K562 (cell line): ENCODE results near the gene HDAC7. TPM values are rescaled to one million over a fixed set of nuclear protein-coding genes. Genes with fewer than 3 reads are reported as not detected.
A peak's percentile ranks its signal among the peaks of the same experiment; 100 is the strongest.

Experiments
- AFF4 ChIP-seq: sonication (generic); formaldehyde crosslinking; IDR thresholded peaks from 2 replicates; pipeline ENCODE4 v1.8.0; 2023; ENCODE audit warnings: mild to moderate bottlenecking, missing genetic modification reagents
- C11orf30 ChIP-seq: fragments of 450-650 bp; IDR thresholded peaks from 2 replicates; pipeline ENCODE4 v1.6.1; 2016; ENCODE audit warnings: low read depth, mild to moderate bottlenecking
- CBFA2T2 ChIP-seq: fragments of 450-650 bp; conservative IDR thresholded peaks from 2 replicates; pipeline ENCODE4 v1.6.1; 2017; ENCODE audit warnings: mild to moderate bottlenecking
- CBFA2T3 ChIP-seq: fragments of 450-650 bp; IDR thresholded peaks from 2 replicates; pipeline ENCODE4 v1.6.1; 2017
- EHMT2 ChIP-seq: fragments of 450-650 bp; IDR thresholded peaks from 2 replicates; pipeline ENCODE4 v1.6.1; 2018; ENCODE audit warnings: antibody characterized with exemption
- FOXK2 ChIP-seq, 2 experiments: fragments of 450-650 bp; IDR thresholded peaks in 1 of 2; conservative IDR thresholded peaks in 1 of 2; 2 replicates each; pipeline ENCODE4 v1.6.1; 2016; ENCODE audit warnings: low read depth in 2 of 2, mild to moderate bottlenecking in 1 of 2
- HDAC2 ChIP-seq: fragments of 450-650 bp; IDR thresholded peaks from 2 replicates; pipeline ENCODE4 v1.6.1; 2016; ENCODE audit warnings: mild to moderate bottlenecking
- HMG20A ChIP-seq: fragments of 450-650 bp; formaldehyde crosslinking; conservative IDR thresholded peaks from 2 replicates; pipeline ENCODE4 v1.4.0; 2020; ENCODE audit warnings: mild to moderate bottlenecking, mixed read lengths
- HMGN3 ChIP-seq: IDR thresholded peaks from 2 replicates; pipeline ENCODE4 v1.6.1; 2011; ENCODE audit warnings: borderline replicate concordance, low read depth, mild to moderate bottlenecking, mixed read lengths, low read length; ENCODE audit not compliant: insufficient read length; ENCODE audit errors: extremely low read depth
- HNRNPL ChIP-seq: fragments of 200-400 bp; formaldehyde crosslinking; IDR thresholded peaks from 2 replicates; pipeline ENCODE4 v1.6.1; 2017; ENCODE audit warnings: low read depth, mild to moderate bottlenecking, low read length
- IRF1 ChIP-seq: sonication (generic); formaldehyde crosslinking; IDR thresholded peaks from 2 replicates; pipeline ENCODE4 v1.8.0; 2022; ENCODE audit warnings: missing genetic modification reagents, mild to moderate bottlenecking, borderline replicate concordance
- MAFG ChIP-seq: fragments of 450-650 bp; conservative IDR thresholded peaks from 2 replicates; pipeline ENCODE4 v1.6.1; 2016; ENCODE audit warnings: missing genetic modification characterization, missing compliant biosample characterization
- NEUROD1 ChIP-seq: fragments of 150-350 bp; IDR thresholded peaks from 2 replicates; pipeline ENCODE4 v1.6.1; 2014; ENCODE audit warnings: borderline replicate concordance, low read length, low read depth; ENCODE audit not compliant: partially characterized antibody
- SRSF7 ChIP-seq: fragments of 200-400 bp; formaldehyde crosslinking; optimal IDR thresholded peaks from 2 replicates; pipeline ENCODE3; 2017; ENCODE audit warnings: mild to moderate bottlenecking, low read depth, low read length
- TEAD1 ChIP-seq, 2 experiments: fragments of 450-650 bp in 1 of 2; sonication (generic) in 1 of 2; formaldehyde crosslinking; IDR thresholded peaks; 2 replicates each; pipeline versions ENCODE4 v1.4.0 to v1.8.0; 2020 to 2022; ENCODE audit warnings: mild to moderate bottlenecking in 2 of 2, missing genetic modification reagents in 1 of 2
- TFAP4 ChIP-seq: sonication (generic); formaldehyde crosslinking; IDR thresholded peaks from 2 replicates; pipeline ENCODE4 v1.8.0; 2022; ENCODE audit warnings: missing genetic modification reagents, mild to moderate bottlenecking, moderate library complexity, borderline replicate concordance
- TSC22D4 ChIP-seq: fragments of 450-650 bp; IDR thresholded peaks from 2 replicates; pipeline ENCODE4 v1.6.1; 2016; ENCODE audit warnings: missing genetic modification characterization, missing biosample characterization, control low read depth
- ZFP1 ChIP-seq: fragments of 450-650 bp; formaldehyde crosslinking; IDR thresholded peaks from 2 replicates; pipeline ENCODE4 v1.4.0; 2020; ENCODE audit warnings: mild to moderate bottlenecking, mixed read lengths
- ZHX1 ChIP-seq: fragments of 150-350 bp; conservative IDR thresholded peaks from 2 replicates; pipeline ENCODE4 v1.6.1; 2014; ENCODE audit warnings: low read length
- ZNF124 ChIP-seq: sonication (generic); formaldehyde crosslinking; IDR thresholded peaks from 2 replicates; pipeline ENCODE4 v1.8.1; 2022; ENCODE audit warnings: missing genetic modification reagents
- polyA plus RNA-seq, 8 experiments: library from polyadenylated mRNA; depleted of rRNA in 4 of 8; stranded (reverse) in 5 of 8; unstranded in 3 of 8; fragments of >200 nt; fragmentation: Nextera tagmentation in 2 of 8; fragmentation: Illumina TruSeq in 1 of 8; extraction: Ambion mirVana in 2 of 8; extraction: Trizol in 1 of 8; gene quantifications; 2 replicates each; pipeline versions ENCODE4 v1.2.1 to v1.2.3, GENCODE V29; 2011 to 2014; ENCODE audit warnings: inconsistent platforms in 1 of 8, missing spikeins in 1 of 8
- total RNA-seq, 7 experiments: library from RNA; depleted of rRNA in 6 of 7; stranded (reverse); fragments of >200 nt in 6 of 7; fragmentation: Illumina TruSeq in 2 of 7; extraction: Trizol in 2 of 7; gene quantifications; 2 replicates each; pipeline versions ENCODE4 v1.2.1 to v1.2.3, GENCODE V29; 2011 to 2021; ENCODE audit warnings: low replicate concordance in 1 of 7

HDAC7 gene
- total and polyA plus RNA-seq, 9 of the 15 experiments (the other 6 are each of a cell fraction or from before 2014, with no cell fraction given), result 2.5 to 129 (median 31.1) TPM

GRCh38 chr12:47834199-47834903, 14.6 kb upstream of the HDAC7 start (continued):
- TF ChIP-seq FOXK2 (conservative IDR thresholded peaks at IDR 0.05 in 1 of 2, IDR thresholded peaks at IDR 0.05 in 1 of 2; ENCODE audit: low read depth in 2 of 2) (no peak), ZFP1 (CRISPR knock-in tag) (no peak), C11orf30 (peak; percentile 64), HNRNPL (0 out of 2 replicates have a peak, but pooled peaks have one; percentile 65), HMGN3 (no peak), NEUROD1 (no peak), MAFG (tag) (peak; percentile 39; the same call in 1 of the 2 replicates), HMG20A (CRISPR knock-in tag) (no peak), TFAP4 (CRISPR knock-in tag) (peak; percentile 40; the same call in 1 of the 2 replicates), EHMT2 (no peak), TSC22D4 (tag) (no peak), ZHX1 (no peak), ZNF124 (CRISPR knock-in tag) (no peak), AFF4 (no peak), CBFA2T2 (0 out of 2 replicates have a peak, but pooled peaks have one; percentile 18), IRF1 (CRISPR knock-in tag) (no peak), HDAC2 (no peak), SRSF7 (no peak), TEAD1 (CRISPR knock-in tag; IDR thresholded peaks at IDR 0.05) (no peak), CBFA2T3 (peak; percentile 65)
